Neural cell (in vitro differentiated cells): ENCODE data around the gene ZSWIM5. TPM values are rescaled to one million over a fixed set of nuclear protein-coding genes. Genes with fewer than 3 reads are reported as not detected.

ENCODE experiments used
- H2AFZ ChIP-seq: fragments of 200-600, 300-800 bp; sonication (generic), shearing (Covaris generic); 2 replicates; pipeline ENCODE4 v1.6.0; 2014; ENCODE audit warnings: low read depth, mild to moderate bottlenecking, antibody characterized with exemption, low read length, moderate library complexity
- H3F3A ChIP-seq: fragments of 200-600 bp; shearing (Covaris generic); 2 replicates; pipeline ENCODE4 v1.6.1; 2016; ENCODE audit warnings: mild to moderate bottlenecking, moderate library complexity, mixed read lengths, antibody characterized with exemption, low read length; ENCODE audit not compliant: insufficient read depth, poor library complexity, severe bottlenecking
- H3K27ac ChIP-seq: fragments of 200-600, 300-800 bp; sonication (generic), shearing (Covaris generic); 2 replicates; pipeline ENCODE4 v1.5.1; 2014; ENCODE audit warnings: mild to moderate bottlenecking, low read length, moderate library complexity
- H3K27me3 ChIP-seq: fragments of 300-800, 200-600 bp; sonication (generic), shearing (Covaris generic); 2 replicates; pipeline ENCODE4 v1.6.0; 2014; ENCODE audit warnings: mild to moderate bottlenecking, low read depth, low read length, moderate library complexity; ENCODE audit not compliant: insufficient read depth
- H3K36me3 ChIP-seq: fragments of 300-800, 200-600 bp; sonication (generic), shearing (Covaris generic); 2 replicates; pipeline ENCODE4 v1.5.1; 2014; ENCODE audit warnings: mild to moderate bottlenecking, antibody characterized with exemption, low read length, moderate library complexity; ENCODE audit not compliant: insufficient read depth
- H3K4me2 ChIP-seq: fragments of 300-800, 200-600 bp; sonication (generic), shearing (Covaris generic); 2 replicates; pipeline ENCODE4 v1.6.0; 2014; ENCODE audit warnings: mild to moderate bottlenecking, low read length
- H3K4me3 ChIP-seq: fragments of 300-800, 200-600 bp; sonication (generic), shearing (Covaris generic); 2 replicates; pipeline ENCODE4 v1.5.1; 2014; ENCODE audit warnings: mild to moderate bottlenecking, low read length, moderate library complexity
- H3K79me2 ChIP-seq: fragments of 200-600 bp; shearing (Covaris generic); replicated peaks from 2 replicates; pipeline ENCODE4 v1.6.0; 2014; ENCODE audit warnings: mild to moderate bottlenecking, low read length, moderate library complexity; ENCODE audit not compliant: insufficient read depth
- H3K9ac ChIP-seq: fragments of 300-800, 200-600 bp; sonication (generic), shearing (Covaris generic); 2 replicates; pipeline ENCODE4 v1.6.1; 2016; ENCODE audit warnings: mild to moderate bottlenecking, low read length, mixed read lengths
- H3K9me2 ChIP-seq: fragments of 200-600 bp; shearing (Covaris generic); 2 replicates; pipeline ENCODE4 v1.6.1; 2016; ENCODE audit warnings: mild to moderate bottlenecking, low read length, mixed read lengths; ENCODE audit not compliant: insufficient read depth
- H3K9me3 ChIP-seq: fragments of 200-600, 300-800 bp; sonication (generic), shearing (Covaris generic); 2 replicates; pipeline ENCODE4 v1.6.1; 2016; ENCODE audit warnings: mild to moderate bottlenecking, mixed run types, low read length, moderate library complexity, mixed read lengths
- H4K20me1 ChIP-seq: fragments of 200-600 bp; shearing (Covaris generic); 2 replicates; pipeline ENCODE4 v1.6.1; 2016; ENCODE audit warnings: mild to moderate bottlenecking, mixed run types; ENCODE audit not compliant: insufficient read depth
- CTCF ChIP-seq: fragments of 450-650 bp; IDR thresholded peaks from 2 replicates; pipeline ENCODE4 v1.5.1; 2014; ENCODE audit warnings: antibody characterized with exemption, mild to moderate bottlenecking, moderate library complexity; ENCODE audit not compliant: poor library complexity, severe bottlenecking
- EP300 ChIP-seq: fragments of 450-650 bp; conservative IDR thresholded peaks from 2 replicates; pipeline ENCODE4 v1.6.1; 2014; ENCODE audit warnings: antibody characterized with exemption, mild to moderate bottlenecking, moderate library complexity; ENCODE audit not compliant: poor library complexity, severe bottlenecking
- EZH2 ChIP-seq: fragments of 200-600, 300-800 bp; shearing (Covaris generic), sonication (generic); IDR thresholded peaks from 2 replicates; pipeline ENCODE4 v1.6.1; 2014; ENCODE audit warnings: antibody characterized with exemption, low read length, borderline replicate concordance, mild to moderate bottlenecking; ENCODE audit not compliant: insufficient read depth, poor library complexity, severe bottlenecking
- MXI1 ChIP-seq: fragments of 450-650 bp; conservative IDR thresholded peaks from 2 replicates; pipeline ENCODE4 v1.6.1; 2014; ENCODE audit warnings: antibody characterized with exemption, mild to moderate bottlenecking; ENCODE audit not compliant: poor library complexity, severe bottlenecking
- POLR2AphosphoS5 ChIP-seq: IDR thresholded peaks from 2 replicates; pipeline ENCODE4 v1.6.1; 2012
- RAD21 ChIP-seq: fragments of 450-650 bp; conservative IDR thresholded peaks from 2 replicates; pipeline ENCODE4 v1.6.1; 2014; ENCODE audit warnings: antibody characterized with exemption, mild to moderate bottlenecking, moderate library complexity
- REST ChIP-seq: IDR thresholded peaks from 2 replicates; pipeline ENCODE4 v1.6.1; 2012; ENCODE audit warnings: borderline replicate concordance
- SMC3 ChIP-seq: fragments of 450-650 bp; conservative IDR thresholded peaks from 2 replicates; pipeline ENCODE4 v1.6.1; 2014; ENCODE audit warnings: antibody characterized with exemption, mild to moderate bottlenecking, moderate library complexity; ENCODE audit not compliant: poor library complexity
- TAF1 ChIP-seq: IDR thresholded peaks from 2 replicates; pipeline ENCODE4 v1.6.1; 2012; ENCODE audit warnings: low read depth
- polyA minus RNA-seq: library from RNA; depleted of rRNA, polyadenylated mRNA; stranded (reverse); fragments of >200 nt; gene quantifications from 2 replicates; pipeline ENCODE4 v1.2.3, GENCODE V29; 2014
- polyA plus RNA-seq: library from polyadenylated mRNA; depleted of rRNA; stranded (reverse); fragments of >200 nt; gene quantifications from 2 replicates; pipeline ENCODE4 v1.2.3, GENCODE V29; 2014

ZSWIM5 gene
- polyA plus RNA-seq = 27.2 and 30.5 TPM in 2 replicates
- 62.1 and 64.2 TPM in 2 replicates for polyA minus RNA-seq

- peaks cover 7% of the 10 kb centered on the region for H3F3A ChIP-seq
- H3K4me2 ChIP-seq = peak within 1 kb of the TSS; percentile 94
- no peaks in the 10 kb centered on the region for H3K36me3 ChIP-seq
- H3K4me3 ChIP-seq = peak within 1 kb of the TSS; percentile 89
- no peaks in the 10 kb centered on the region for H3K9me2 ChIP-seq
- peak within 1 kb of the TSS; percentile 89 for H3K9ac ChIP-seq
- H2AFZ ChIP-seq = peak within 1 kb of the TSS; percentile 40
- no peaks in the 10 kb centered on the region for H3K27me3 ChIP-seq
- peak within 1 kb of the TSS; percentile 89 for H3K27ac ChIP-seq
- no peaks in the 10 kb centered on the region for H4K20me1 ChIP-seq
- TF ChIP-seq EP300 (peak; percentile 73), TAF1 (peak; percentile 94), CTCF (peak; percentile 24), MXI1 (peak; percentile 74), SMC3 (peak; percentile 33), REST (peak; percentile 96), EZH2 (no peak), RAD21 (no peak), POLR2AphosphoS5 (peak; percentile 88)
- H3K79me2 ChIP-seq = peaks cover 38% of the 10 kb centered on the region
- no peaks in the 10 kb centered on the region for H3K9me3 ChIP-seq
Observed at GRCh38 chr1:45205910-45206721, at the start of gene ZSWIM5. Gene ZSWIM5 (minus strand): TSS chr1:45206605. CDS start chr1:45206350, 255 bp downstream.

GRCh38 chr1:45254490-45254889, 48.1 kb upstream of the ZSWIM5 start:
- Histone ChIP-seq H3K4me2 (no peak overlapping the region), H3K4me3 (no peak overlapping the region), H3K9me3 (peaks cover 12% of the 10 kb centered on the region), H3K27me3 (no peaks in the 10 kb centered on the region), H3K27ac (no peak overlapping the region), H4K20me1 (no peaks in the 10 kb centered on the region), H3K79me2 (no peaks in the 10 kb centered on the region), H3K36me3 (no peaks in the 10 kb centered on the region), H2AFZ (no peak overlapping the region), H3F3A (no peaks in the 10 kb centered on the region), H3K9me2 (no peaks in the 10 kb centered on the region), H3K9ac (no peak overlapping the region)
- TF ChIP-seq RAD21 (no peak), MXI1 (no peak), REST (no peak), POLR2AphosphoS5 (no peak), SMC3 (no peak), EP300 (no peak), CTCF (no peak), EZH2 (no peak), TAF1 (no peak)
